Measurements from ENCODE around the gene RAP1GDS1. TPM values are rescaled to one million over a fixed set of nuclear protein-coding genes. Genes with fewer than 3 reads are reported as not detected.
"Not testable (repeated sequence)": the region's sequence is repeated elsewhere in the genome, so short reads cannot be mapped to it uniquely, and the experiment has no call there.

Gene RAP1GDS1
- total RNA-seq, 1 donor from 2014 or later = 31.6 TPM

DNA sequence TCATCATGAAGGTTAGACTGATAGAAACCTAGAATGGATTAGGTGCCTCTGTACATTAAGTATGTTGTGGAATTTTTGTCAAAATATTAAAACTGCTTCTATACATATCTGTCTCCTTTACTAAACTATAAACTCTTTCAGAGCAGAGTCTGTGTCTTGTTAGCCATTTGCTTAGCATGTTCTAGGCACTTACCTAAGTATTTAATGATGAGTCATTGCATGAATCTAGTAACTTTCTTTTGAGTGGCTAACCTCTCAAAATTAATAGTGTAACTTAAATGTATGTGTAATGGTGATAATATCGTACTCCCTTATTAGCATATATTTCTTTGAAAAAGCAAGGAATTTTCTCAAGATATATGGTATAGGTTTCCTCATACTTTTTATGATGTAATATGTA, 57.8 kb downstream of the RAP1GDS1 start:
- Mint-ChIP-seq H3K4me1 (ENCODE audit: unreplicated experiment) (no peaks in the 10 kb centered on the region), H3K4me3 (no peak overlapping the region), H3K27ac (no peak overlapping the region), H3K36me3 (peaks cover 16% of the 10 kb centered on the region), H3K9me3 (peaks cover 9% of the 10 kb centered on the region), H3K27me3 (no peaks in the 10 kb centered on the region)
- TF ChIP-seq, protein P1, sequence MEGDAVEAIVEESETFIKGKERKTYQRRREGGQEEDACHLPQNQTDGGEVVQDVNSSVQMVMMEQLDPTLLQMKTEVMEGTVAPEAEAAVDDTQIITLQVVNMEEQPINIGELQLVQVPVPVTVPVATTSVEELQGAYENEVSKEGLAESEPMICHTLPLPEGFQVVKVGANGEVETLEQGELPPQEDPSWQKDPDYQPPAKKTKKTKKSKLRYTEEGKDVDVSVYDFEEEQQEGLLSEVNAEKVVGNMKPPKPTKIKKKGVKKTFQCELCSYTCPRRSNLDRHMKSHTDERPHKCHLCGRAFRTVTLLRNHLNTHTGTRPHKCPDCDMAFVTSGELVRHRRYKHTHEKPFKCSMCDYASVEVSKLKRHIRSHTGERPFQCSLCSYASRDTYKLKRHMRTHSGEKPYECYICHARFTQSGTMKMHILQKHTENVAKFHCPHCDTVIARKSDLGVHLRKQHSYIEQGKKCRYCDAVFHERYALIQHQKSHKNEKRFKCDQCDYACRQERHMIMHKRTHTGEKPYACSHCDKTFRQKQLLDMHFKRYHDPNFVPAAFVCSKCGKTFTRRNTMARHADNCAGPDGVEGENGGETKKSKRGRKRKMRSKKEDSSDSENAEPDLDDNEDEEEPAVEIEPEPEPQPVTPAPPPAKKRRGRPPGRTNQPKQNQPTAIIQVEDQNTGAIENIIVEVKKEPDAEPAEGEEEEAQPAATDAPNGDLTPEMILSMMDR (conservative IDR thresholded peaks at IDR 0.05) = no peak
- DNase-seq (ENCODE audit: extremely low spot score, unreplicated experiment) = no peak

GRCh38 chr4:98326168-98326567, 65.0 kb downstream of the RAP1GDS1 start:
- no peaks in the 10 kb centered on the region for H3K27me3 Mint-ChIP-seq
- no peak overlapping the region for H3K27ac Mint-ChIP-seq
- no peaks in the 10 kb centered on the region for H3K4me1 Mint-ChIP-seq (ENCODE audit: unreplicated experiment)
- H3K36me3 Mint-ChIP-seq = peaks cover 3% of the 10 kb centered on the region
- TF ChIP-seq, protein P1 (conservative IDR thresholded peaks at IDR 0.05) = no peak
- H3K4me3 Mint-ChIP-seq = no peak overlapping the region
- DNase-seq (ENCODE audit: extremely low spot score, unreplicated experiment) = no peak
- no peaks in the 10 kb centered on the region for H3K9me3 Mint-ChIP-seq

- H3K4me3 Mint-ChIP-seq = no peak overlapping the region
- H3K9me3 Mint-ChIP-seq = peaks cover 6% of the 10 kb centered on the region
- no peaks in the 10 kb centered on the region for H3K27me3 Mint-ChIP-seq
- no peak overlapping the region for H3K27ac Mint-ChIP-seq
- H3K36me3 Mint-ChIP-seq = peaks cover 3% of the 10 kb centered on the region
- no peak for DNase-seq (ENCODE audit: extremely low spot score, unreplicated experiment)
- no peaks in the 10 kb centered on the region for H3K4me1 Mint-ChIP-seq (ENCODE audit: unreplicated experiment)
- TF ChIP-seq, protein P1 (conservative IDR thresholded peaks at IDR 0.05) = no peak
These were observed 66.5 kb downstream of the RAP1GDS1 start for GRCh38 chr4:98327694-98328093.

DNA sequence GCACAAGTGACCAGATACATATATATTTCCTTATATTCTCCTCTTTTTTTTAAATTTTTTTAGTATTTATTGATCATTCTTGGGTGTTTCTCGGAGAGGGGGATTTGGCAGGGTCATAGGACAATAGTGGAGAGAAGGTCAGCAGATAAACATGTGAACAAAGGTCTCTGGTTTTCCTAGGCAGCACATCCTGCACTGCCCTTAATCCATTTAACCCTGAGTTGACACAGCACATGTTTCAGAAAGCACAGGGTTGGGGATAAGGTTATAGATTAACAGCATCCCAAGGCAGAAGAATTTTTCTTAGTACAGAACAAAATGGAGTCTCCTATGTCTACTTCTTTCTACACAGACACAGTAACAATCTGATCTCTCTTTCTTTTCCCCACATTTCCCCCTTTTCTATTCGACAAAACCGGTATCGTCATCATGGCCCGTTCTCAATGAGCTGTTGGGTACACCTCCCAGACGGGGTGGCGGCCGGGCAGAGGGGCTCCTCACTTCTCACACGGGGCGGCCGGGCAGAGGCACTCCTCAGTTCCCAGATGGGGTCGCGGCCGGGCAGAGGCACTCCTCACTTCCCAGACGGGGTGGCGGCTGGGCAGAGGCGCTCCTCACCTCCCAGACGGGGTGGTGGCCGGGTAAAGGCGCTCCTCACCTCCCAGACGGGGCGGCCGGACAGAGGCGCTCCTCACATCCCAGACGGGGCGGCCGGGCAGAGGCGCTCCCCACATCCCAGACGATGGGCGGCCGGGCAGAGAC, 68.9 kb downstream of the RAP1GDS1 start:
- H3K9me3 Mint-ChIP-seq; H3K4me3 Mint-ChIP-seq; H3K4me1 Mint-ChIP-seq (ENCODE audit: unreplicated experiment); DNase-seq (ENCODE audit: extremely low spot score, unreplicated experiment); H3K36me3 Mint-ChIP-seq; H3K27ac Mint-ChIP-seq; H3K27me3 Mint-ChIP-seq: not testable (repeated sequence)

GRCh38 chr4:98332017-98332416, 70.8 kb downstream of the RAP1GDS1 start:
- H3K36me3 Mint-ChIP-seq = peaks cover 3% of the 10 kb centered on the region
- H3K4me3 Mint-ChIP-seq = no peak overlapping the region
- no peaks in the 10 kb centered on the region for H3K4me1 Mint-ChIP-seq (ENCODE audit: unreplicated experiment)
- no peaks in the 10 kb centered on the region for H3K27me3 Mint-ChIP-seq
- no peak overlapping the region for H3K27ac Mint-ChIP-seq
- peaks cover 6% of the 10 kb centered on the region for H3K9me3 Mint-ChIP-seq
- DNase-seq (ENCODE audit: extremely low spot score, unreplicated experiment) = no peak
- TF ChIP-seq, protein P1 (conservative IDR thresholded peaks at IDR 0.05) = no peak

- DNase-seq (ENCODE audit: extremely low spot score, unreplicated experiment) = no peak
- no peaks in the 10 kb centered on the region for H3K27me3 Mint-ChIP-seq
These were observed 73.3 kb downstream of the RAP1GDS1 start for GRCh38 chr4:98334461-98334860.

More at GRCh38 chr4:98334461-98334860, 73.3 kb downstream of the RAP1GDS1 start:
- no peak overlapping the region for H3K4me3 Mint-ChIP-seq
- no peaks in the 10 kb centered on the region for H3K36me3 Mint-ChIP-seq
- TF ChIP-seq, protein P1 (conservative IDR thresholded peaks at IDR 0.05) = no peak
- no peak overlapping the region for H3K27ac Mint-ChIP-seq
- H3K4me1 Mint-ChIP-seq (ENCODE audit: unreplicated experiment) = no peaks in the 10 kb centered on the region
- peaks cover 6% of the 10 kb centered on the region for H3K9me3 Mint-ChIP-seq

Data from type B pancreatic cell (in vitro differentiated cells).